HepG2 (cell line): ENCODE measurements around the gene FAM222A. TPM values are rescaled to one million over a fixed set of nuclear protein-coding genes. Genes with fewer than 3 reads are reported as not detected.

Experiments used
- ARID2 ChIP-seq: sonication (generic); formaldehyde crosslinking; IDR thresholded peaks from 2 replicates; pipeline ENCODE4 v1.8.1; 2022; ENCODE audit warnings: mild to moderate bottlenecking, missing genetic modification reagents, borderline replicate concordance
- CBX2 ChIP-seq, 2 experiments: fragments of 200-600 bp in 1 of 2; sonication (generic); formaldehyde crosslinking in 1 of 2; IDR thresholded peaks; 2 replicates each; pipeline versions ENCODE4 v1.7.0 to v1.8.1; 2018 to 2022; ENCODE audit warnings: low read depth in 2 of 2, low read length in 1 of 2, mild to moderate bottlenecking in 1 of 2, missing genetic modification reagents in 1 of 2
- CHD2 ChIP-seq: IDR thresholded peaks from 2 replicates; pipeline ENCODE4 v1.6.1; 2011; ENCODE audit warnings: low read depth, low read length, improper control_type of control experiment
- KLF15 ChIP-seq: sonication (generic); formaldehyde crosslinking; IDR thresholded peaks from 2 replicates; pipeline ENCODE4 v1.8.1; 2023; ENCODE audit warnings: borderline replicate concordance, mild to moderate bottlenecking, inconsistent platforms, missing genetic modification reagents, mixed read lengths
- PHF21A ChIP-seq: sonication (generic); formaldehyde crosslinking; IDR thresholded peaks from 2 replicates; pipeline ENCODE4 v1.5.0; 2020; ENCODE audit warnings: mild to moderate bottlenecking, missing genetic modification reagents
- RFXANK ChIP-seq: IDR thresholded peaks from 2 replicates; pipeline ENCODE4 v1.6.1; 2016
- SP2 ChIP-seq: sonication (generic); formaldehyde crosslinking; IDR thresholded peaks from 2 replicates; pipeline ENCODE4 v1.5.1; 2020; ENCODE audit warnings: mild to moderate bottlenecking, missing genetic modification reagents
- ZBTB4 ChIP-seq: sonication (generic); formaldehyde crosslinking; IDR thresholded peaks from 2 replicates; pipeline ENCODE4 v1.4.0; 2020; ENCODE audit warnings: missing genetic modification reagents, mild to moderate bottlenecking, borderline replicate concordance
- ZEB1 ChIP-seq: IDR thresholded peaks from 2 replicates; pipeline ENCODE4 v1.6.1; 2012; ENCODE audit warnings: mild to moderate bottlenecking, low read depth, inconsistent platforms; ENCODE audit not compliant: insufficient replicate concordance
- ZNF207 ChIP-seq: fragments of 450-650 bp; IDR thresholded peaks from 2 replicates; pipeline ENCODE4 v1.6.1; 2016; ENCODE audit warnings: antibody characterized with exemption, borderline replicate concordance
- ZNF749 ChIP-seq: sonication (generic); formaldehyde crosslinking; IDR thresholded peaks from 2 replicates; pipeline ENCODE4 v1.8.0; 2022; ENCODE audit warnings: mild to moderate bottlenecking, missing genetic modification reagents, moderate library complexity, borderline replicate concordance
- ZNF775 ChIP-seq: sonication (generic); formaldehyde crosslinking; IDR thresholded peaks from 2 replicates; pipeline ENCODE4 v1.4.0; 2020; ENCODE audit warnings: missing genetic modification reagents, mild to moderate bottlenecking, moderate library complexity, borderline replicate concordance
- ZNF790 ChIP-seq: sonication (generic); formaldehyde crosslinking; IDR thresholded peaks from 2 replicates; pipeline ENCODE4 v1.8.0; 2022; ENCODE audit warnings: missing genetic modification reagents, mild to moderate bottlenecking, borderline replicate concordance
- ZNF850 ChIP-seq: sonication (generic); formaldehyde crosslinking; conservative IDR thresholded peaks from 2 replicates; pipeline ENCODE4 v1.9.0; 2021; ENCODE audit warnings: mild to moderate bottlenecking, missing genetic modification reagents
- ZSCAN31 ChIP-seq: sonication (generic); formaldehyde crosslinking; IDR thresholded peaks from 2 replicates; pipeline ENCODE4 v1.5.0; 2020; ENCODE audit warnings: low read depth, mild to moderate bottlenecking, missing genetic modification reagents
- polyA plus RNA-seq, 8 experiments: library from polyadenylated mRNA; depleted of rRNA in 3 of 8; stranded (reverse) in 7 of 8; unstranded in 1 of 8; fragments of >200 nt; fragmentation: Illumina TruSeq in 4 of 8; extraction: Trizol in 4 of 8; gene quantifications; 2 replicates each; pipeline versions ENCODE4 v1.2.1 to v1.2.3, GENCODE V29; 2011 to 2016; ENCODE audit warnings: low read depth in 4 of 8, missing spikeins in 1 of 8, mixed read lengths in 1 of 8; ENCODE audit not compliant: insufficient read depth in 1 of 8
- total RNA-seq, 5 experiments: library from RNA; depleted of rRNA; stranded (reverse); fragments of >200 nt; fragmentation: Illumina TruSeq; extraction: Trizol; gene quantifications; 2 replicates each; pipeline ENCODE4 v1.2.3, GENCODE V29; 2016; ENCODE audit warnings: low read depth in 1 of 5
- TF ChIP-seq, protein P1 (sequence below): sonication (generic); formaldehyde crosslinking; IDR thresholded peaks from 2 replicates; pipeline ENCODE4 v1.4.0; 2020; ENCODE audit warnings: missing genetic modification reagents; ENCODE audit errors: not compliant biosample characterization
- TF ChIP-seq, protein P2 (sequence below): sonication (generic); formaldehyde crosslinking; IDR thresholded peaks from 2 replicates; pipeline ENCODE4 v1.4.0; 2020; ENCODE audit warnings: missing genetic modification reagents
- TF ChIP-seq, protein P3 (sequence below): sonication (generic); formaldehyde crosslinking; IDR thresholded peaks from 2 replicates; pipeline ENCODE4 v1.4.0; 2020; ENCODE audit warnings: mild to moderate bottlenecking, missing genetic modification reagents, borderline replicate concordance
- TF ChIP-seq, protein P4 (sequence below): sonication (generic); formaldehyde crosslinking; IDR thresholded peaks from 2 replicates; pipeline ENCODE4 v1.4.0; 2020; ENCODE audit warnings: missing genetic modification reagents

Gene FAM222A
- total and polyA plus RNA-seq, 2 of the 13 experiments (the other 11 are each of a cell fraction or from before 2014, with no cell fraction given): 2.7 to 9.6 TPM

DNA sequence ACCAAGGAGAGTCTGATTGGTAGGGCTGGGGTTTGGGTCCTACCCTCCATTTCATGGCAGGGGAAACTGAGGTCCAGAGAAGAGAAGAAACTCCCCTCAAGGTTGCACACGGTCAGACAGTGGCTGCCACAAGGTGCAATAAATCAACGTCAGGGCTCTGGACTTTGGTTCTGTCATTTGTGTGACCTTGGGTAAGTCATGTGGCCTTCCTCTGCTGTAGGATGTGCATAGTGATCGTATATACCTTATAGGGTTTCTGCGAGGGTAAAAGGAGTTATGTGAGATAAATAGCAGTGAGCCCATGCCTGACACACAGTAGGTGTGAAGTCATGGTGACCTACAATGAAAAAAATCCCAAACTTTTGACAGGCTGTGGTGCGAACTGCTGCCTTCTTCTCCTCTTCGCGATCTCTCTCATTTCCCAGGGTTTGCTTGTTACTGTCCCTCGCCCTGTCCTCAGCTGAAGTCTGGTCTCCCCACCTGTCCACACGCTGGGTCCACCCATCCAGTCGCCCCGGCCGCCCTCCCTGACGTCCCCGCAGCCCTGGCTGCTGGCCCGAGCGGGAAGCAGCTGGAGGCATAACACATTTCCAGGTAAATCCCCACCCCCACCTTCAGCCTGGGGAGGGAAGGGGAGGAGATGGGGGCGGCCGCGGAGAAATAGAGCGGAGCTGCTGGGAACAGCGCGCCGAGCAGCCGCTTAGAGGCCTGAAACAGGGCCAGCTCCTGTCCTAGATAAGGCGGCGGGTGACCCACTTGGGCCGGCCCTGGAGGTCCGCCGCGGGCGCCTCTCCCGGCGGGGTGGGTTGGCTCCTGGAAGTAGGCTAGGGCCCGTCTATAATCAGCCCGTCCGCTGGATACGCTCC, 1.8 kb upstream of the FAM222A start (continued):
- TF ChIP-seq ZNF207: no peak
- TF ChIP-seq PHF21A: no peak
- TF ChIP-seq CBX2 (IDR thresholded peaks at IDR 0.05; ENCODE audit: low read depth, low read length): no peak
- TF ChIP-seq CBX2 (CRISPR knock-in tag; IDR thresholded peaks at IDR 0.05; ENCODE audit: low read depth): no peak
- TF ChIP-seq, protein P1, sequence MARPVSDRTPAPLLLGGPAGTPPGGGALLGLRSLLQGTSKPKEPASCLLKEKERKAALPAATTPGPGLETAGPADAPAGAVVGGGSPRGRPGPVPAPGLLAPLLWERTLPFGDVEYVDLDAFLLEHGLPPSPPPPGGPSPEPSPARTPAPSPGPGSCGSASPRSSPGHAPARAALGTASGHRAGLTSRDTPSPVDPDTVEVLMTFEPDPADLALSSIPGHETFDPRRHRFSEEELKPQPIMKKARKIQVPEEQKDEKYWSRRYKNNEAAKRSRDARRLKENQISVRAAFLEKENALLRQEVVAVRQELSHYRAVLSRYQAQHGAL (CRISPR knock-in tag): no peak
- TF ChIP-seq, protein P2, sequence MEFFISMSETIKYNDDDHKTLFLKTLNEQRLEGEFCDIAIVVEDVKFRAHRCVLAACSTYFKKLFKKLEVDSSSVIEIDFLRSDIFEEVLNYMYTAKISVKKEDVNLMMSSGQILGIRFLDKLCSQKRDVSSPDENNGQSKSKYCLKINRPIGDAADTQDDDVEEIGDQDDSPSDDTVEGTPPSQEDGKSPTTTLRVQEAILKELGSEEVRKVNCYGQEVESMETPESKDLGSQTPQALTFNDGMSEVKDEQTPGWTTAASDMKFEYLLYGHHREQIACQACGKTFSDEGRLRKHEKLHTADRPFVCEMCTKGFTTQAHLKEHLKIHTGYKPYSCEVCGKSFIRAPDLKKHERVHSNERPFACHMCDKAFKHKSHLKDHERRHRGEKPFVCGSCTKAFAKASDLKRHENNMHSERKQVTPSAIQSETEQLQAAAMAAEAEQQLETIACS (CRISPR knock-in tag): no peak
- no peak for TF ChIP-seq ARID2 (CRISPR knock-in tag)
- no peak for TF ChIP-seq KLF15
- TF ChIP-seq SP2 (CRISPR knock-in tag): no peak
- no peak for TF ChIP-seq ZNF775 (CRISPR knock-in tag)
- TF ChIP-seq ZNF850: no peak
- no peak for TF ChIP-seq RFXANK (CRISPR knock-in tag)
- TF ChIP-seq, protein P3, sequence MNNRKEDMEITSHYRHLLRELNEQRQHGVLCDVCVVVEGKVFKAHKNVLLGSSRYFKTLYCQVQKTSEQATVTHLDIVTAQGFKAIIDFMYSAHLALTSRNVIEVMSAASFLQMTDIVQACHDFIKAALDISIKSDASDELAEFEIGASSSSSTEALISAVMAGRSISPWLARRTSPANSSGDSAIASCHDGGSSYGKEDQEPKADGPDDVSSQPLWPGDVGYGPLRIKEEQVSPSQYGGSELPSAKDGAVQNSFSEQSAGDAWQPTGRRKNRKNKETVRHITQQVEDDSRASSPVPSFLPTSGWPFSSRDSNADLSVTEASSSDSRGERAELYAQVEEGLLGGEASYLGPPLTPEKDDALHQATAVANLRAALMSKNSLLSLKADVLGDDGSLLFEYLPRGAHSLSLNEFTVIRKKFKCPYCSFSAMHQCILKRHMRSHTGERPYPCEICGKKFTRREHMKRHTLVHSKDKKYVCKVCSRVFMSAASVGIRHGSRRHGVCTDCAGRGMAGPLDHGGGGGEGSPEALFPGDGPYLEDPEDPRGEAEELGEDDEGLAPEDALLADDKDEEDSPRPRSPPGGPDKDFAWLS (CRISPR knock-in tag): no peak
- no peak for TF ChIP-seq ZBTB4 (CRISPR knock-in tag)
- TF ChIP-seq, protein P4, sequence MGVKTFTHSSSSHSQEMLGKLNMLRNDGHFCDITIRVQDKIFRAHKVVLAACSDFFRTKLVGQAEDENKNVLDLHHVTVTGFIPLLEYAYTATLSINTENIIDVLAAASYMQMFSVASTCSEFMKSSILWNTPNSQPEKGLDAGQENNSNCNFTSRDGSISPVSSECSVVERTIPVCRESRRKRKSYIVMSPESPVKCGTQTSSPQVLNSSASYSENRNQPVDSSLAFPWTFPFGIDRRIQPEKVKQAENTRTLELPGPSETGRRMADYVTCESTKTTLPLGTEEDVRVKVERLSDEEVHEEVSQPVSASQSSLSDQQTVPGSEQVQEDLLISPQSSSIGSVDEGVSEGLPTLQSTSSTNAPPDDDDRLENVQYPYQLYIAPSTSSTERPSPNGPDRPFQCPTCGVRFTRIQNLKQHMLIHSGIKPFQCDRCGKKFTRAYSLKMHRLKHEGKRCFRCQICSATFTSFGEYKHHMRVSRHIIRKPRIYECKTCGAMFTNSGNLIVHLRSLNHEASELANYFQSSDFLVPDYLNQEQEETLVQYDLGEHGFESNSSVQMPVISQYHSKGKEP (CRISPR knock-in tag): no peak
- no peak for TF ChIP-seq ZEB1
- no peak for TF ChIP-seq ZNF790 (CRISPR knock-in tag)
- TF ChIP-seq ZSCAN31 (CRISPR knock-in tag): no peak
- TF ChIP-seq CHD2: no peak
- no peak for TF ChIP-seq ZNF749 (CRISPR knock-in tag)
